ENCODE data around the gene CAPS.

GRCh38 chr19:5914358-5914774 is 312 bp downstream of the CAPS start:
- TF ChIP-seq CTCF (IDR thresholded peaks at IDR 0.05) = no peak
- TF ChIP-seq POLR2A (IDR thresholded peaks at IDR 0.05) = no peak
